ENCODE measurements around the gene TBL3.

DNA sequence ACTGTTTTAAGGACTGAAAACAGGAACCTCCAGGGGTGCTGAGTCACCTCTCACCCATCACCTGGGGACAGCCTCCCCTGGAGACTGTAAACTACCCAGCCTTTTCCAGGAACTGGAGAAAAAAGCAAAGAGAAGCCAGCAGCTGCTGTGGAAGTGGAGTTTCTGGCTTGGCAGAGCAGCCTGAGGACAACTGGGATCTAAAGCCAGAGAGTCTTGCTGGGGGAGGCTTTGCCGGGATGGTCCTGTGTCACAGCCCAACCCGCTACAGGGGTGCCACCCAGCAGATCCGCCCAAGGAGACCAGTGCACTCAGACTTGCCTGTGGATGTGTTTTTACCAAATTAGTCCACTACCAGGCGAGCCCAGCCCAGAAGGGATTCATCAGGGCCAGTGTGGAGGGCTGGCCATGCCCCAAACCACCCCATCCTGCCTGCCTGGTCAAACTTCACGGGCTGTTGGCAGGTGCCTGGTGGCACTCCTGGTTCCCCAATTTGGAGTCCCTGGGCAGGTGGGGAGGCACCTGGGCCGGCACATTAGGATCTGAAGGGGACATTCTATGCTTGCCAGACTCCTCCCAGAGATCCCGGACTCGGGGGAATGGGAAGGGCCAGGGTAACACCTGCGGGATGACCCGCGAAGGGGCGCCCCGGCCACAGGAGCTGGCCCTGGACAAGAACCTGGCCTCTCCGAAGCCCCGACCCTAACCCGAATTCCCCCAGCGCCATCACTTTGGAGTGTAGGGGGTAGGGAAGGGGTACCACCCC is 29.6 kb upstream of the TBL3 start:
- TF ChIP-seq, protein P1, sequence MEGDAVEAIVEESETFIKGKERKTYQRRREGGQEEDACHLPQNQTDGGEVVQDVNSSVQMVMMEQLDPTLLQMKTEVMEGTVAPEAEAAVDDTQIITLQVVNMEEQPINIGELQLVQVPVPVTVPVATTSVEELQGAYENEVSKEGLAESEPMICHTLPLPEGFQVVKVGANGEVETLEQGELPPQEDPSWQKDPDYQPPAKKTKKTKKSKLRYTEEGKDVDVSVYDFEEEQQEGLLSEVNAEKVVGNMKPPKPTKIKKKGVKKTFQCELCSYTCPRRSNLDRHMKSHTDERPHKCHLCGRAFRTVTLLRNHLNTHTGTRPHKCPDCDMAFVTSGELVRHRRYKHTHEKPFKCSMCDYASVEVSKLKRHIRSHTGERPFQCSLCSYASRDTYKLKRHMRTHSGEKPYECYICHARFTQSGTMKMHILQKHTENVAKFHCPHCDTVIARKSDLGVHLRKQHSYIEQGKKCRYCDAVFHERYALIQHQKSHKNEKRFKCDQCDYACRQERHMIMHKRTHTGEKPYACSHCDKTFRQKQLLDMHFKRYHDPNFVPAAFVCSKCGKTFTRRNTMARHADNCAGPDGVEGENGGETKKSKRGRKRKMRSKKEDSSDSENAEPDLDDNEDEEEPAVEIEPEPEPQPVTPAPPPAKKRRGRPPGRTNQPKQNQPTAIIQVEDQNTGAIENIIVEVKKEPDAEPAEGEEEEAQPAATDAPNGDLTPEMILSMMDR (IDR thresholded peaks at IDR 0.05; ENCODE audit: low read length): no peak
- TF ChIP-seq EZH2phosphoT487 (IDR thresholded peaks at IDR 0.05; ENCODE audit: low read length): no peak

Data from MM.1S (cell line).